ENCODE data around the gene RGS7.

RGS7 gene

GRCh38 chr1:241131636-241132194, 225.3 kb downstream of the RGS7 start:
- Histone ChIP-seq H3K4me1 (ENCODE audit: insufficient read depth, low read length) (peaks cover 4% of the 10 kb centered on the region; the same call in 1 of the 2 replicates), H3K9me3 (ENCODE audit: insufficient read depth, low read depth, low read length) (no peaks in the 10 kb centered on the region)

GRCh38 chr1:241130881-241131280, 226.1 kb downstream of the RGS7 start:
- Histone ChIP-seq H3K36me3 (ENCODE audit: insufficient read depth, low read depth, low read length) (no peaks in the 10 kb centered on the region), H3K27ac (ENCODE audit: low read length) (no peak overlapping the region), H3K9me3 (ENCODE audit: insufficient read depth, low read depth, low read length) (no peaks in the 10 kb centered on the region), H3K27me3 (ENCODE audit: insufficient read depth, low read length) (no peaks in the 10 kb centered on the region), H3K4me3 (ENCODE audit: low read length) (no peak overlapping the region), H3K9ac (ENCODE audit: low read depth, low read length) (no peak overlapping the region), H3K4me1 (ENCODE audit: insufficient read depth, low read length) (peaks cover 4% of the 10 kb centered on the region; the same call in 1 of the 2 replicates)

More at GRCh38 chr1:241131636-241132194, 225.3 kb downstream of the RGS7 start:
- Histone ChIP-seq H3K27me3 (ENCODE audit: insufficient read depth, low read length) (no peaks in the 10 kb centered on the region), H3K27ac (ENCODE audit: low read length) (no peak overlapping the region), H3K9ac (ENCODE audit: low read depth, low read length) (no peak overlapping the region), H3K36me3 (ENCODE audit: insufficient read depth, low read depth, low read length) (no peaks in the 10 kb centered on the region), H3K4me3 (ENCODE audit: low read length) (no peak overlapping the region)

GRCh38 chr1:241129207-241129960, 227.6 kb downstream of the RGS7 start:
- no peak overlapping the region for H3K4me3 ChIP-seq (ENCODE audit: low read length)
- no peaks in the 10 kb centered on the region for H3K27me3 ChIP-seq (ENCODE audit: insufficient read depth, low read length)
- no peaks in the 10 kb centered on the region for H3K36me3 ChIP-seq (ENCODE audit: insufficient read depth, low read depth, low read length)
- no peak overlapping the region for H3K27ac ChIP-seq (ENCODE audit: low read length)
- H3K4me1 ChIP-seq (ENCODE audit: insufficient read depth, low read length) = peaks cover 4% of the 10 kb centered on the region; the same call in 1 of the 2 replicates
- no peaks in the 10 kb centered on the region for H3K9me3 ChIP-seq (ENCODE audit: insufficient read depth, low read depth, low read length)
- no peak overlapping the region for H3K9ac ChIP-seq (ENCODE audit: low read depth, low read length)

- H3K9ac ChIP-seq (ENCODE audit: low read depth, low read length) = no peak overlapping the region
- peaks cover 9% of the 10 kb centered on the region; the same call in 1 of the 2 replicates for H3K4me1 ChIP-seq (ENCODE audit: insufficient read depth, low read length)
- no peaks in the 10 kb centered on the region for H3K27me3 ChIP-seq (ENCODE audit: insufficient read depth, low read length)
- H3K27ac ChIP-seq (ENCODE audit: low read length) = no peak overlapping the region
- H3K4me3 ChIP-seq (ENCODE audit: low read length) = no peak overlapping the region
- H3K9me3 ChIP-seq (ENCODE audit: insufficient read depth, low read depth, low read length) = no peaks in the 10 kb centered on the region
- H3K36me3 ChIP-seq (ENCODE audit: insufficient read depth, low read depth, low read length) = no peaks in the 10 kb centered on the region
Observed at GRCh38 chr1:241125286-241125685, 231.7 kb downstream of the RGS7 start.

GRCh38 chr1:241118049-241118448, 239.0 kb downstream of the RGS7 start:
- peaks cover 3% of the 10 kb centered on the region; the same call in 1 of the 2 replicates for H3K9me3 ChIP-seq (ENCODE audit: insufficient read depth, low read depth, low read length)
- H3K4me1 ChIP-seq (ENCODE audit: insufficient read depth, low read length) = peaks cover 22% of the 10 kb centered on the region
- H3K27ac ChIP-seq (ENCODE audit: low read length) = no peak overlapping the region
- H3K27me3 ChIP-seq (ENCODE audit: insufficient read depth, low read length) = no peaks in the 10 kb centered on the region
- H3K9ac ChIP-seq (ENCODE audit: low read depth, low read length) = no peak overlapping the region
- H3K4me3 ChIP-seq (ENCODE audit: low read length) = no peak overlapping the region
- no peaks in the 10 kb centered on the region for H3K36me3 ChIP-seq (ENCODE audit: insufficient read depth, low read depth, low read length)

- Histone ChIP-seq H3K4me3 (ENCODE audit: low read length) (no peak overlapping the region), H3K9ac (ENCODE audit: low read depth, low read length) (no peak overlapping the region; the same call in 1 of the 2 replicates), H3K4me1 (ENCODE audit: insufficient read depth, low read length) (peaks cover 18% of the 10 kb centered on the region), H3K9me3 (ENCODE audit: insufficient read depth, low read depth, low read length) (peaks cover 3% of the 10 kb centered on the region; the same call in 1 of the 2 replicates), H3K36me3 (ENCODE audit: insufficient read depth, low read depth, low read length) (no peaks in the 10 kb centered on the region), H3K27ac (ENCODE audit: low read length) (peak overlapping the region; percentile 46), H3K27me3 (ENCODE audit: insufficient read depth, low read length) (no peaks in the 10 kb centered on the region)
Observed at GRCh38 chr1:241115784-241116183, 241.2 kb downstream of the RGS7 start.

- Histone ChIP-seq H3K36me3 (ENCODE audit: insufficient read depth, low read depth, low read length) (no peaks in the 10 kb centered on the region), H3K4me1 (ENCODE audit: insufficient read depth, low read length) (peaks cover 18% of the 10 kb centered on the region), H3K4me3 (ENCODE audit: low read length) (peak overlapping the region; percentile 12; the same call in 1 of the 2 replicates), H3K9me3 (ENCODE audit: insufficient read depth, low read depth, low read length) (peaks cover 3% of the 10 kb centered on the region; the same call in 1 of the 2 replicates), H3K27me3 (ENCODE audit: insufficient read depth, low read length) (no peaks in the 10 kb centered on the region), H3K27ac (ENCODE audit: low read length) (peak overlapping the region; percentile 46), H3K9ac (ENCODE audit: low read depth, low read length) (peak overlapping the region; percentile 19; the same call in 1 of the 2 replicates)
Observed at GRCh38 chr1:241114699-241115233, 242.2 kb downstream of the RGS7 start.

- peaks cover 18% of the 10 kb centered on the region for H3K4me1 ChIP-seq (ENCODE audit: insufficient read depth, low read length)
- no peaks in the 10 kb centered on the region for H3K36me3 ChIP-seq (ENCODE audit: insufficient read depth, low read depth, low read length)
- peaks cover 3% of the 10 kb centered on the region; the same call in 1 of the 2 replicates for H3K9me3 ChIP-seq (ENCODE audit: insufficient read depth, low read depth, low read length)
- H3K27ac ChIP-seq (ENCODE audit: low read length) = no peak overlapping the region
- H3K9ac ChIP-seq (ENCODE audit: low read depth, low read length) = no peak overlapping the region
- H3K27me3 ChIP-seq (ENCODE audit: insufficient read depth, low read length) = no peaks in the 10 kb centered on the region
- H3K4me3 ChIP-seq (ENCODE audit: low read length) = no peak overlapping the region
Observed at GRCh38 chr1:241113557-241113956, 243.4 kb downstream of the RGS7 start.

- H3K27ac ChIP-seq (ENCODE audit: low read length) = no peak overlapping the region
- H3K4me1 ChIP-seq (ENCODE audit: insufficient read depth, low read length) = peaks cover 3% of the 10 kb centered on the region
- H3K9ac ChIP-seq (ENCODE audit: low read depth, low read length) = no peak overlapping the region
- H3K36me3 ChIP-seq (ENCODE audit: insufficient read depth, low read depth, low read length) = no peaks in the 10 kb centered on the region
- no peaks in the 10 kb centered on the region for H3K27me3 ChIP-seq (ENCODE audit: insufficient read depth, low read length)
- H3K9me3 ChIP-seq (ENCODE audit: insufficient read depth, low read depth, low read length) = no peaks in the 10 kb centered on the region
- no peak overlapping the region for H3K4me3 ChIP-seq (ENCODE audit: low read length)
Observed at GRCh38 chr1:241109039-241109438, 248.0 kb downstream of the RGS7 start.

- no peak overlapping the region for H3K9ac ChIP-seq (ENCODE audit: low read depth, low read length)
Observed at GRCh38 chr1:241105147-241105546, 251.9 kb downstream of the RGS7 start.

GRCh38 chr1:241102664-241103063, 254.3 kb downstream of the RGS7 start:
- Histone ChIP-seq H3K9ac (ENCODE audit: low read depth, low read length) (no peak overlapping the region), H3K9me3 (ENCODE audit: insufficient read depth, low read depth, low read length) (no peaks in the 10 kb centered on the region), H3K27me3 (ENCODE audit: insufficient read depth, low read length) (no peaks in the 10 kb centered on the region), H3K4me1 (ENCODE audit: insufficient read depth, low read length) (no peaks in the 10 kb centered on the region), H3K36me3 (ENCODE audit: insufficient read depth, low read depth, low read length) (no peaks in the 10 kb centered on the region), H3K4me3 (ENCODE audit: low read length) (no peak overlapping the region), H3K27ac (ENCODE audit: low read length) (no peak overlapping the region)

More at GRCh38 chr1:241105147-241105546, 251.9 kb downstream of the RGS7 start:
- H3K27ac ChIP-seq (ENCODE audit: low read length) = no peak overlapping the region
- no peaks in the 10 kb centered on the region for H3K9me3 ChIP-seq (ENCODE audit: insufficient read depth, low read depth, low read length)
- H3K4me3 ChIP-seq (ENCODE audit: low read length) = no peak overlapping the region
- no peaks in the 10 kb centered on the region for H3K27me3 ChIP-seq (ENCODE audit: insufficient read depth, low read length)
- no peaks in the 10 kb centered on the region for H3K4me1 ChIP-seq (ENCODE audit: insufficient read depth, low read length)
- no peaks in the 10 kb centered on the region for H3K36me3 ChIP-seq (ENCODE audit: insufficient read depth, low read depth, low read length)

- Histone ChIP-seq H3K27ac (ENCODE audit: low read length) (no peak overlapping the region), H3K4me1 (ENCODE audit: insufficient read depth, low read length) (no peaks in the 10 kb centered on the region), H3K9me3 (ENCODE audit: insufficient read depth, low read depth, low read length) (no peaks in the 10 kb centered on the region), H3K4me3 (ENCODE audit: low read length) (no peak overlapping the region), H3K27me3 (ENCODE audit: insufficient read depth, low read length) (no peaks in the 10 kb centered on the region), H3K36me3 (ENCODE audit: insufficient read depth, low read depth, low read length) (no peaks in the 10 kb centered on the region), H3K9ac (ENCODE audit: low read depth, low read length) (no peak overlapping the region)
Observed at GRCh38 chr1:241101622-241102021, 255.4 kb downstream of the RGS7 start.
